H4 (cell line): Measurements from ENCODE around the gene CACNA1C. TPM values are rescaled to one million over a fixed set of nuclear protein-coding genes. Genes with fewer than 3 reads are reported as not detected.

ENCODE experiments used
- DNase-seq: peaks from one replicate; pipeline ENCODE4 v3.0.0-alpha.2; 2015; ENCODE audit warnings: low spot score
- total RNA-seq: library from RNA; depleted of rRNA; stranded (reverse); fragments of >200 nt; shearing (Covaris generic); gene quantifications from 2 replicates; pipeline ENCODE4 v1.2.3, GENCODE V29; 2014

The CACNA1C gene
- total RNA-seq, 1 experiment from 2014 or later: 1.5 TPM

- DNase-seq: no peak
Measured at GRCh38 chr12:2687726-2688125, 634.9 kb downstream of the CACNA1C start.

GRCh38 chr12:2688381-2688931, 635.7 kb downstream of the CACNA1C start:
- no peak for DNase-seq

- DNase-seq: no peak
Measured at GRCh38 chr12:2689393-2689792, 636.6 kb downstream of the CACNA1C start.

GRCh38 chr12:2689879-2690278, 637.1 kb downstream of the CACNA1C start:
- DNase-seq: no peak

GRCh38 chr12:2690348-2691005, 637.7 kb downstream of the CACNA1C start:
- no peak for DNase-seq

- no peak for DNase-seq
Measured at GRCh38 chr12:2691006-2691344, 638.2 kb downstream of the CACNA1C start.

GRCh38 chr12:2691345-2692071, 638.7 kb downstream of the CACNA1C start:
- no peak for DNase-seq

- no peak for DNase-seq
Measured at GRCh38 chr12:2692080-2692479, 639.3 kb downstream of the CACNA1C start.

GRCh38 chr12:2693244-2693860, 640.6 kb downstream of the CACNA1C start:
- no peak for DNase-seq

- DNase-seq: no peak
Measured at GRCh38 chr12:2693980-2694610, 641.3 kb downstream of the CACNA1C start.

GRCh38 chr12:2696136-2696535, 643.3 kb downstream of the CACNA1C start:
- no peak for DNase-seq

- no peak for DNase-seq
Measured at GRCh38 chr12:2697057-2697800, 644.4 kb downstream of the CACNA1C start.

GRCh38 chr12:2698566-2698965, 645.8 kb downstream of the CACNA1C start:
- no peak for DNase-seq

- DNase-seq: no peak
Measured at GRCh38 chr12:2710701-2711100, 657.9 kb downstream of the CACNA1C start.

GRCh38 chr12:2719392-2719791, 666.6 kb downstream of the CACNA1C start:
- no peak for DNase-seq

- no peak for DNase-seq
Measured at GRCh38 chr12:2722806-2723205, 670.0 kb downstream of the CACNA1C start.

- no peak for DNase-seq
Measured at GRCh38 chr12:2732290-2732689, 679.5 kb downstream of the CACNA1C start.

GRCh38 chr12:2733493-2734355, 680.9 kb downstream of the CACNA1C start:
- DNase-seq: no peak

GRCh38 chr12:2735432-2735831, 682.6 kb downstream of the CACNA1C start:
- DNase-seq: no peak

- DNase-seq: no peak
Measured at GRCh38 chr12:2737656-2738241, 685.0 kb downstream of the CACNA1C start.
